Lower lobe of right lung (tissue), 2 donors: ENCODE results near the gene C12orf75. TPM values are rescaled to one million over a fixed set of nuclear protein-coding genes. Genes with fewer than 3 reads are reported as not detected.
"Not testable (repeated sequence)": the region's sequence is repeated elsewhere in the genome, so short reads cannot be mapped to it uniquely, and the experiment has no call there.

ENCODE experiments used
- ATAC-seq, 2 donors: fragments of 200-7000 bp; cut with Tn5 transposase; one replicate each; pipeline ENCODE4 v1.9.1; 2020 to 2022; ENCODE audit warnings: mild to moderate bottlenecking in 2 of 2, moderate library complexity in 2 of 2
- DNase-seq: peaks from one replicate; pipeline ENCODE4 v3.0.0-alpha.2; 2020
- H3K27ac ChIP-seq: fragments of 200-600 bp; one replicate; pipeline ENCODE4 v1.8.0; 2022
- H3K27me3 ChIP-seq: fragments of 200-600 bp; one replicate; pipeline ENCODE4 v1.8.0; 2022; ENCODE audit warnings: low read depth
- H3K36me3 ChIP-seq: fragments of 200-600 bp; one replicate; pipeline ENCODE4 v1.8.0; 2022; ENCODE audit warnings: mild to moderate bottlenecking
- H3K4me1 ChIP-seq: fragments of 200-600 bp; one replicate; pipeline ENCODE4 v1.8.0; 2022
- H3K4me3 ChIP-seq: fragments of 200-600 bp; one replicate; pipeline ENCODE4 v1.8.0; 2022; ENCODE audit warnings: mild to moderate bottlenecking
- H3K9me3 ChIP-seq: fragments of 200-600 bp; one replicate; pipeline ENCODE4 v1.8.0; 2022
- CTCF ChIP-seq: fragments of 200-600 bp; IDR thresholded peaks from one replicate; pipeline ENCODE4 v1.8.0; 2022; ENCODE audit warnings: antibody characterized with exemption, mild to moderate bottlenecking
- intact Hi-C: fragments of 100-400 bp; cut with DNase I; formaldehyde crosslinking; loops from one replicate; pipeline ENCODE4 v1.11.0; 2022
- total RNA-seq: library from RNA; stranded (reverse); fragmentation: NEBNext Ultra II Directional; extraction: Animal tissue kit (Norgen Biotek cat#: 25700); gene quantifications from one replicate; pipeline ENCODE4 v1.2.1, GENCODE V29; 2021
- donor health status: DM: no; HTN: yes; CAD: no; lungs with severe emphysema.

C12orf75 gene
- total RNA-seq, 1 donor from 2014 or later, result 14.2 TPM

- no peak for TF ChIP-seq CTCF
- Histone ChIP-seq H3K36me3 (no peaks in the 10 kb centered on the region), H3K4me1 (no peaks in the 10 kb centered on the region), H3K9me3 (peaks cover 3% of the 10 kb centered on the region), H3K27me3 (no peaks in the 10 kb centered on the region), H3K27ac (no peak overlapping the region), H3K4me3 (no peak overlapping the region)
- no peak for DNase-seq
- intact Hi-C loops, result no loop called here
- ATAC-seq, result no peak
These were observed 36.3 kb upstream of the C12orf75 start for GRCh38 chr12:105294161-105294560.

GRCh38 chr12:105294886-105295479 is 35.5 kb upstream of the C12orf75 start:
- Histone ChIP-seq H3K9me3 (peaks cover 3% of the 10 kb centered on the region), H3K27me3 (no peaks in the 10 kb centered on the region), H3K27ac (no peak overlapping the region), H3K36me3 (no peaks in the 10 kb centered on the region), H3K4me3 (no peak overlapping the region), H3K4me1 (no peaks in the 10 kb centered on the region)
- DNase-seq, result no peak
- no peak for ATAC-seq
- TF ChIP-seq CTCF, result no peak
- intact Hi-C loops, result no loop called here

- H3K4me1 ChIP-seq, result no peaks in the 10 kb centered on the region
- no peak for TF ChIP-seq CTCF
- H3K9me3 ChIP-seq, result peaks cover 3% of the 10 kb centered on the region
- intact Hi-C loops, result no loop called here
- DNase-seq, result no peak
- no peak overlapping the region for H3K27ac ChIP-seq
- ATAC-seq, result no peak
- H3K27me3 ChIP-seq, result no peaks in the 10 kb centered on the region
- H3K36me3 ChIP-seq, result no peaks in the 10 kb centered on the region
- H3K4me3 ChIP-seq, result no peak overlapping the region
These were observed 34.1 kb upstream of the C12orf75 start for GRCh38 chr12:105296116-105297089.

GRCh38 chr12:105300883-105301282 is 29.6 kb upstream of the C12orf75 start:
- peaks cover 3% of the 10 kb centered on the region for H3K9me3 ChIP-seq
- H3K27me3 ChIP-seq, result no peaks in the 10 kb centered on the region
- DNase-seq (no peak), ATAC-seq (no peak)
- no peaks in the 10 kb centered on the region for H3K4me1 ChIP-seq
- no peak for TF ChIP-seq CTCF
- intact Hi-C loops, result no loop called here
- H3K27ac ChIP-seq, result no peak overlapping the region
- no peak overlapping the region for H3K4me3 ChIP-seq
- H3K36me3 ChIP-seq, result no peaks in the 10 kb centered on the region

GRCh38 chr12:105301696-105302095 is 28.8 kb upstream of the C12orf75 start:
- intact Hi-C loops, result no loop called here
- no peak for DNase-seq
- ATAC-seq, result no peak

GRCh38 chr12:105302986-105303385 is 27.5 kb upstream of the C12orf75 start:
- H3K4me3 ChIP-seq, H3K9me3 ChIP-seq, H3K27me3 ChIP-seq, intact Hi-C loops, DNase-seq, H3K27ac ChIP-seq, H3K4me1 ChIP-seq, H3K36me3 ChIP-seq, ATAC-seq: not testable (repeated sequence)

More at GRCh38 chr12:105301696-105302095, 28.8 kb upstream of the C12orf75 start:
- no peak overlapping the region for H3K4me3 ChIP-seq
- H3K9me3 ChIP-seq, result peaks cover 3% of the 10 kb centered on the region
- H3K36me3 ChIP-seq, result no peaks in the 10 kb centered on the region
- H3K27ac ChIP-seq, result no peak overlapping the region
- H3K4me1 ChIP-seq, result no peaks in the 10 kb centered on the region
- no peaks in the 10 kb centered on the region for H3K27me3 ChIP-seq
- TF ChIP-seq CTCF, result no peak

- ATAC-seq, H3K27me3 ChIP-seq, intact Hi-C loops, H3K4me1 ChIP-seq, H3K36me3 ChIP-seq, H3K27ac ChIP-seq, H3K4me3 ChIP-seq, DNase-seq, H3K9me3 ChIP-seq: not testable (repeated sequence)
These were observed 25.9 kb upstream of the C12orf75 start for GRCh38 chr12:105304626-105305025.

GRCh38 chr12:105307601-105308314 is 22.7 kb upstream of the C12orf75 start:
- H3K36me3 ChIP-seq, ATAC-seq, H3K4me3 ChIP-seq, DNase-seq, H3K9me3 ChIP-seq, H3K27me3 ChIP-seq, intact Hi-C loops, H3K4me1 ChIP-seq: not testable (repeated sequence)
- H3K27ac ChIP-seq, result peak overlapping the region; percentile 24
